CD14-positive monocyte (primary cell): Measurements from ENCODE around the gene SPPL2C. TPM values are rescaled to one million over a fixed set of nuclear protein-coding genes. Genes with fewer than 3 reads are reported as not detected.

Source experiments
- DNase-seq, 3 donors: peaks; one replicate each; pipeline ENCODE4 v3.0.0-alpha.2; 2011 to 2022
- H2AFZ ChIP-seq: 2 replicates; pipeline ENCODE4 v1.6.0; 2012; ENCODE audit warnings: mild to moderate bottlenecking, low read depth, low read length, inconsistent platforms; ENCODE audit not compliant: insufficient read depth, poor library complexity, severe bottlenecking
- H3K27ac ChIP-seq, 2 donors: 1 replicate in 1 of 2; 2 replicates in 1 of 2; pipeline ENCODE4 v1.5.1; 2012 to 2013; ENCODE audit warnings: low read length in 2 of 2, control low read depth in 1 of 2, inconsistent platforms in 1 of 2, low read depth in 1 of 2, mild to moderate bottlenecking in 1 of 2
- H3K27me3 ChIP-seq, 2 donors: one replicate each; pipeline versions ENCODE4 v1.6.0 to v1.6.1; 2011 to 2013; ENCODE audit warnings: low read length in 2 of 2; ENCODE audit not compliant: control insufficient read depth in 2 of 2, insufficient read depth in 2 of 2
- H3K36me3 ChIP-seq, 2 donors: replicated peaks in 1 of 2; 1 replicate in 1 of 2; 2 replicates in 1 of 2; pipeline versions ENCODE4 v1.5.1 to v1.6.1; 2012 to 2013; ENCODE audit warnings: low read length in 2 of 2, control low read depth in 1 of 2, inconsistent platforms in 1 of 2, mild to moderate bottlenecking in 1 of 2; ENCODE audit not compliant: insufficient read depth in 2 of 2, control insufficient read depth in 1 of 2
- H3K4me1 ChIP-seq, 2 donors: 1 replicate in 1 of 2; 2 replicates in 1 of 2; pipeline versions ENCODE4 v1.5.1 to v1.6.1; 2012 to 2013; ENCODE audit warnings: low read length in 2 of 2, control low read depth in 1 of 2, inconsistent platforms in 1 of 2, mild to moderate bottlenecking in 1 of 2, moderate library complexity in 1 of 2; ENCODE audit not compliant: insufficient read depth in 2 of 2, control insufficient read depth in 1 of 2
- H3K4me2 ChIP-seq: replicated peaks from 2 replicates; pipeline ENCODE3; 2012; ENCODE audit warnings: low read length, moderate library complexity, mild to moderate bottlenecking; ENCODE audit not compliant: poor library complexity, severe bottlenecking; ENCODE audit errors: extremely low read depth
- H3K4me3 ChIP-seq, 3 experiments: fragments of 200-600 bp in 1 of 3; sonication (generic) in 1 of 3; replicated peaks in 1 of 3; 1 replicate in 2 of 3; 2 replicates in 1 of 3; pipeline ENCODE4 v1.5.1; 2011 to 2013; ENCODE audit warnings: low read length in 3 of 3, mild to moderate bottlenecking in 3 of 3, control low read depth in 2 of 3, low read depth in 2 of 3, inconsistent platforms in 1 of 3, moderate library complexity in 1 of 3
- H3K79me2 ChIP-seq: 2 replicates; pipeline ENCODE4 v1.6.0; 2012; ENCODE audit warnings: mild to moderate bottlenecking, control low read depth, inconsistent platforms, low read length, moderate library complexity; ENCODE audit not compliant: insufficient read depth
- H3K9ac ChIP-seq: 2 replicates; pipeline ENCODE4 v1.6.0; 2017; ENCODE audit warnings: low read length, mild to moderate bottlenecking; ENCODE audit not compliant: insufficient read depth, poor library complexity, severe bottlenecking
- H3K9me3 ChIP-seq, 2 donors: replicated peaks in 1 of 2; 1 replicate in 1 of 2; 2 replicates in 1 of 2; pipeline versions ENCODE4 v1.5.1 to v1.6.1; 2012 to 2013; ENCODE audit warnings: low read length in 2 of 2, control low read depth in 1 of 2; ENCODE audit not compliant: control insufficient read depth in 1 of 2, insufficient read depth in 1 of 2
- H4K20me1 ChIP-seq: 2 replicates; pipeline ENCODE4 v1.6.0; 2012; ENCODE audit warnings: mild to moderate bottlenecking, low read length, control low read depth, moderate library complexity; ENCODE audit not compliant: insufficient read depth
- H3K27ac Mint-ChIP-seq, 7 donors: one replicate each; pipeline ENCODE4 v1.8.0; 2020; ENCODE audit warnings: mild to moderate bottlenecking in 7 of 7, mixed read lengths in 7 of 7, moderate library complexity in 6 of 7, inconsistent platforms in 2 of 7
- H3K27me3 Mint-ChIP-seq, 3 donors: one replicate each; pipeline ENCODE4 v1.8.0; 2021 to 2022; ENCODE audit warnings: low read depth in 3 of 3, mild to moderate bottlenecking in 3 of 3, mixed read lengths in 3 of 3, moderate library complexity in 3 of 3, inconsistent platforms in 1 of 3
- H3K36me3 Mint-ChIP-seq, 2 donors: one replicate each; pipeline ENCODE4 v1.8.0; 2020; ENCODE audit warnings: mixed read lengths in 2 of 2, inconsistent platforms in 1 of 2, mild to moderate bottlenecking in 1 of 2
- H3K4me1 Mint-ChIP-seq: one replicate; pipeline ENCODE4 v1.8.0; 2020; ENCODE audit warnings: mild to moderate bottlenecking, mixed read lengths
- H3K4me3 Mint-ChIP-seq, 2 donors: one replicate each; pipeline ENCODE4 v1.8.0; 2020; ENCODE audit warnings: mild to moderate bottlenecking in 2 of 2, mixed read lengths in 2 of 2, moderate library complexity in 1 of 2
- H3K9me3 Mint-ChIP-seq, 7 donors: one replicate each; pipeline ENCODE4 v1.8.0; 2020 to 2022; ENCODE audit warnings: mixed read lengths in 7 of 7, mild to moderate bottlenecking in 6 of 7, moderate library complexity in 6 of 7, inconsistent platforms in 2 of 7
- WGBS: methylation state at CpG from one replicate; pipeline ENCODE4 v1.1.5; 2013; ENCODE audit warnings: missing lambda C conversion rate; ENCODE audit not compliant: insufficient coverage; 5-methylcytosine and 5-hydroxymethylcytosine counted together
- intact Hi-C, 2 donors: fragments of 100-400 bp; cut with micrococcal nuclease; formaldehyde crosslinking; loops; one replicate each; pipeline versions ENCODE4 v1.15.0 to v1.15.1; 2023
- polyA plus RNA-seq, 3 donors: library from polyadenylated mRNA; depleted of rRNA in 1 of 3; unstranded in 2 of 3; stranded (reverse) in 1 of 3; fragments of 300-500 nt in 2 of 3; fragments of >200 nt in 1 of 3; fragmentation: Illumina TruSeq in 2 of 3; gene quantifications; 1 replicate in 2 of 3; 2 replicates in 1 of 3; pipeline ENCODE4 v1.2.3, GENCODE V29; 2012 to 2021
- TF ChIP-seq, protein P1 (sequence below): fragments of 200-600 bp; IDR thresholded peaks from one replicate; pipeline ENCODE4 v1.8.0; 2022; ENCODE audit warnings: antibody characterized with exemption, mild to moderate bottlenecking

Gene SPPL2C
- polyA plus RNA-seq, 3 donors, result not detected

DNA sequence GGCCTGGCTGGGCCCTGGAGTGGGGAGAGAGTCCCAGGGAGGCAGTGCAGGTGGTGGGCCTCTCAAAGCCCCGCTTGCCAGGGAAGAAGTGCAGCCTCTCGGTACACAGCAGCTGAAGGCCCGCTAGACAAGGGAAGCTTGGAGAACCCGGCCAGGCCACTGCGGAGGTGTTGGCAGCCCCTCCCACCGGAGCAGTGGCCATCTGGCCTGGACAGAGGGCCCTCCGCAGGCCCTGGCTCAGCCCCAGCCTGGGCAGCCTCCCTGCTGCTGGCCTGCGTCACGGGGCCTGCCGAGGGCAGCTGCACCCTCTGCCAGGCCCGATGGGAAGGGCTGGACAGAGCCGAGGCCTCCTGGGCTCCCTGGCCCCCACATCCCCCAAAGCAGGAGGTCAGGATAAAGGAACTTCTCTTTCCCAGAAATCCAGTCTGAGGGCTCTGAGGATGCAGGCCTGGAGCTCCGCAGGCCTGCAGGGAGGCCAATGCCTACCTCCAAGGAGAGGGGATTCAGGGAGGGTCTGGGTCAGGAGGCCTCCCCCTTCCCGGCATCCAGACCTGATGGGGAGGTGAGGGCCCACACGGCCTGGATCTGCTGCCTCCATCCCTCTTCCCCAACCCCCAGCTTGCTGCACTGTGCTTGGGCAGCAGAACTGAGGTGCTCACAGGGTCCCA is 4.3 kb downstream of the SPPL2C start:
- Histone ChIP-seq H3K27ac (no peak overlapping the region), H3K9ac (no peak overlapping the region), H3K4me2 (no peak overlapping the region), H3K27me3 (peaks cover 0 to 12% of the 10 kb centered on the region in 2 donors), H3K9me3 (no peaks in the 10 kb centered on the region), H2AFZ (no peak overlapping the region), H4K20me1 (no peaks in the 10 kb centered on the region), H3K4me3 (no peak overlapping the region), H3K4me1 (no peaks in the 10 kb centered on the region), H3K79me2 (no peaks in the 10 kb centered on the region), H3K36me3 (no peaks in the 10 kb centered on the region)
- intact Hi-C loops, result no loop called here
- Mint-ChIP-seq H3K9me3 (no peaks in the 10 kb centered on the region), H3K27ac (no peak overlapping the region), H3K4me3 (no peak overlapping the region), H3K36me3 (no peaks in the 10 kb centered on the region), H3K4me1 (peaks cover 3% of the 10 kb centered on the region), H3K27me3 (peaks cover 14 to 26% (median 20%) of the 10 kb centered on the region in 3 donors)
- WGBS, result 89% methylated on average over 11 of the region's 15 CpGs
- no peak for DNase-seq
- TF ChIP-seq, protein P1, sequence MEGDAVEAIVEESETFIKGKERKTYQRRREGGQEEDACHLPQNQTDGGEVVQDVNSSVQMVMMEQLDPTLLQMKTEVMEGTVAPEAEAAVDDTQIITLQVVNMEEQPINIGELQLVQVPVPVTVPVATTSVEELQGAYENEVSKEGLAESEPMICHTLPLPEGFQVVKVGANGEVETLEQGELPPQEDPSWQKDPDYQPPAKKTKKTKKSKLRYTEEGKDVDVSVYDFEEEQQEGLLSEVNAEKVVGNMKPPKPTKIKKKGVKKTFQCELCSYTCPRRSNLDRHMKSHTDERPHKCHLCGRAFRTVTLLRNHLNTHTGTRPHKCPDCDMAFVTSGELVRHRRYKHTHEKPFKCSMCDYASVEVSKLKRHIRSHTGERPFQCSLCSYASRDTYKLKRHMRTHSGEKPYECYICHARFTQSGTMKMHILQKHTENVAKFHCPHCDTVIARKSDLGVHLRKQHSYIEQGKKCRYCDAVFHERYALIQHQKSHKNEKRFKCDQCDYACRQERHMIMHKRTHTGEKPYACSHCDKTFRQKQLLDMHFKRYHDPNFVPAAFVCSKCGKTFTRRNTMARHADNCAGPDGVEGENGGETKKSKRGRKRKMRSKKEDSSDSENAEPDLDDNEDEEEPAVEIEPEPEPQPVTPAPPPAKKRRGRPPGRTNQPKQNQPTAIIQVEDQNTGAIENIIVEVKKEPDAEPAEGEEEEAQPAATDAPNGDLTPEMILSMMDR, result no peak

DNA sequence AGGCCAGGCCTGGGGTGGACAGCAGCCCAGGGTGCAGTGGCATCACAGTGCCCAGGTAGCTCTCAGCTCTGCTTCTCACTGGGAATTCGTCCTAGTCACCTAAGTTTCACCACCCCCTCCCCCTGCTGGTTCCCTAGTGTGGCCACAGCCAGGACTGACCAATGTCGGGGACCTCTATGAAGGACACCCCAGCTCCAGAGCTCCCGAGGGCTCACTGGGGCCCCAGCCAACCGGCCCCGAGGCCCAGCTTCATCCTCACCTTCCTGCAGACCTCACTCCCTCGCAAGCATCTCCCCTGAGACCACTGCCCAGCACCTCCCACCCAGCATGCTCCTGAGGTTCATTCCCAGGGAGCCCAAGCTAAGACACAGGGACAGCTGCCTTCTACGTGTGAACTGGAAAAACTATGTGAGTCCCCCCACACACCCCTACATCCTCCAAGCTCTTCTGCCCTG is 4.9 kb downstream of the SPPL2C start:
- WGBS, result 83% methylated on average over 7 of the region's 7 CpGs
- Mint-ChIP-seq H3K27me3 (peaks cover 14 to 28% (median 20%) of the 10 kb centered on the region in 3 donors), H3K4me3 (no peak overlapping the region), H3K9me3 (no peaks in the 10 kb centered on the region), H3K4me1 (peaks cover 3% of the 10 kb centered on the region), H3K27ac (no peak overlapping the region), H3K36me3 (no peaks in the 10 kb centered on the region)
- no peak overlapping the region for H2AFZ ChIP-seq
- no peak overlapping the region for H3K9ac ChIP-seq
- no peaks in the 10 kb centered on the region for H3K36me3 ChIP-seq
- H4K20me1 ChIP-seq, result no peaks in the 10 kb centered on the region
- H3K4me2 ChIP-seq, result no peak overlapping the region
- TF ChIP-seq, protein P1, result no peak
- no peak for DNase-seq
- H3K27me3 ChIP-seq, result peaks cover 0 to 12% of the 10 kb centered on the region in 2 donors
- H3K4me1 ChIP-seq, result no peaks in the 10 kb centered on the region
- H3K27ac ChIP-seq, result no peak overlapping the region
- intact Hi-C loops, result no loop called here
- no peak overlapping the region for H3K4me3 ChIP-seq
- H3K79me2 ChIP-seq, result no peaks in the 10 kb centered on the region
- no peaks in the 10 kb centered on the region for H3K9me3 ChIP-seq
